HL-60 (cell line): ENCODE results near the gene PIGP.
"Not testable (repeated sequence)": the region's sequence is repeated elsewhere in the genome, so short reads cannot be mapped to it uniquely, and the experiment has no call there.

ENCODE experiments used
- GABPA ChIP-seq: IDR thresholded peaks from 2 replicates; pipeline ENCODE4 v1.6.1; 2012; ENCODE audit warnings: low read depth
- POLR2AphosphoS5 ChIP-seq: IDR thresholded peaks from 2 replicates; pipeline ENCODE4 v1.6.1; 2012; ENCODE audit warnings: low read depth
- REST ChIP-seq: IDR thresholded peaks from 2 replicates; pipeline ENCODE4 v1.6.1; 2012; ENCODE audit warnings: low read depth; ENCODE audit not compliant: insufficient replicate concordance
- TF ChIP-seq, protein P1 (sequence below): IDR thresholded peaks from one replicate; pipeline ENCODE4 v1.5.1; 2011; ENCODE audit warnings: low read length, control low read depth, inconsistent platforms; ENCODE audit not compliant: insufficient read depth

GRCh38 chr21:37111029-37111428 lies 38.2 kb upstream of the PIGP start:
- TF ChIP-seq, protein P1, sequence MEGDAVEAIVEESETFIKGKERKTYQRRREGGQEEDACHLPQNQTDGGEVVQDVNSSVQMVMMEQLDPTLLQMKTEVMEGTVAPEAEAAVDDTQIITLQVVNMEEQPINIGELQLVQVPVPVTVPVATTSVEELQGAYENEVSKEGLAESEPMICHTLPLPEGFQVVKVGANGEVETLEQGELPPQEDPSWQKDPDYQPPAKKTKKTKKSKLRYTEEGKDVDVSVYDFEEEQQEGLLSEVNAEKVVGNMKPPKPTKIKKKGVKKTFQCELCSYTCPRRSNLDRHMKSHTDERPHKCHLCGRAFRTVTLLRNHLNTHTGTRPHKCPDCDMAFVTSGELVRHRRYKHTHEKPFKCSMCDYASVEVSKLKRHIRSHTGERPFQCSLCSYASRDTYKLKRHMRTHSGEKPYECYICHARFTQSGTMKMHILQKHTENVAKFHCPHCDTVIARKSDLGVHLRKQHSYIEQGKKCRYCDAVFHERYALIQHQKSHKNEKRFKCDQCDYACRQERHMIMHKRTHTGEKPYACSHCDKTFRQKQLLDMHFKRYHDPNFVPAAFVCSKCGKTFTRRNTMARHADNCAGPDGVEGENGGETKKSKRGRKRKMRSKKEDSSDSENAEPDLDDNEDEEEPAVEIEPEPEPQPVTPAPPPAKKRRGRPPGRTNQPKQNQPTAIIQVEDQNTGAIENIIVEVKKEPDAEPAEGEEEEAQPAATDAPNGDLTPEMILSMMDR, result not testable (repeated sequence)
- not testable (repeated sequence) for TF ChIP-seq REST, GABPA, POLR2AphosphoS5
